K562 (cell line): ENCODE measurements around the gene CEP85L.

Experiments
- HNRNPLL ChIP-seq: fragments of 200-400 bp; formaldehyde crosslinking; IDR thresholded peaks from 2 replicates; pipeline ENCODE4 v1.6.1; 2017; ENCODE audit warnings: low read length, low read depth, mild to moderate bottlenecking; ENCODE audit not compliant: poor library complexity, severe bottlenecking
- NFIC ChIP-seq: fragments of 450-650 bp; IDR thresholded peaks from 2 replicates; pipeline ENCODE4 v1.6.1; 2017; ENCODE audit warnings: mild to moderate bottlenecking, inconsistent platforms
- ZBTB7A ChIP-seq: IDR thresholded peaks from 2 replicates; pipeline ENCODE4 v1.6.1; 2011; ENCODE audit warnings: low read depth, mild to moderate bottlenecking, low read length, moderate library complexity, borderline replicate concordance; ENCODE audit not compliant: control insufficient read depth
- ZNF282 ChIP-seq: sonication (generic); formaldehyde crosslinking; IDR thresholded peaks from 2 replicates; pipeline ENCODE4 v1.8.1; 2023; ENCODE audit warnings: missing genetic modification reagents
- TF ChIP-seq, protein P1 (sequence below): fragments of 200-800 bp; sonication (Bioruptor generic); IDR thresholded peaks from 2 replicates; pipeline ENCODE4 v1.6.1; 2016; ENCODE audit warnings: missing genetic modification characterization, missing compliant biosample characterization

DNA sequence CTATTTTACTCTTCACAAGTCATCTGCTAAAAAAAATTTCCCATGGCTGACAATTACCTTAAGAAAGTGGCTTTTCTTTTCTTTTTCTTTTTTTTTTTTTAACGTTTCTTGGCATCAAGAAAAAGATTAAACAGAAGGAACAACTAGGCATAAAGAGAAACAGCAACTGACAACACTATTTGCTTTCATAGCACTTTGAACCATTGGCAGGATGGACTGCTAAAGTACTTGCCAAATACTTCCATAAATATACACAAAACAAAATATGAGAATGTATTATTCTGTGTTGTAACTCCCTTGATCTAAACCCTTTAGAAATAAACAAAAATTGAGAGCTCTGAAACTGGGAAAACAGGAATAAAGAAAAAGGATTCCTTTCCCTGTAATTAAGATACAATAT is 123.3 kb downstream of the CEP85L start:
- TF ChIP-seq NFIC (no peak), ZBTB7A (no peak), ZNF282 (CRISPR knock-in tag) (no peak), HNRNPLL (no peak)
- TF ChIP-seq, protein P1, sequence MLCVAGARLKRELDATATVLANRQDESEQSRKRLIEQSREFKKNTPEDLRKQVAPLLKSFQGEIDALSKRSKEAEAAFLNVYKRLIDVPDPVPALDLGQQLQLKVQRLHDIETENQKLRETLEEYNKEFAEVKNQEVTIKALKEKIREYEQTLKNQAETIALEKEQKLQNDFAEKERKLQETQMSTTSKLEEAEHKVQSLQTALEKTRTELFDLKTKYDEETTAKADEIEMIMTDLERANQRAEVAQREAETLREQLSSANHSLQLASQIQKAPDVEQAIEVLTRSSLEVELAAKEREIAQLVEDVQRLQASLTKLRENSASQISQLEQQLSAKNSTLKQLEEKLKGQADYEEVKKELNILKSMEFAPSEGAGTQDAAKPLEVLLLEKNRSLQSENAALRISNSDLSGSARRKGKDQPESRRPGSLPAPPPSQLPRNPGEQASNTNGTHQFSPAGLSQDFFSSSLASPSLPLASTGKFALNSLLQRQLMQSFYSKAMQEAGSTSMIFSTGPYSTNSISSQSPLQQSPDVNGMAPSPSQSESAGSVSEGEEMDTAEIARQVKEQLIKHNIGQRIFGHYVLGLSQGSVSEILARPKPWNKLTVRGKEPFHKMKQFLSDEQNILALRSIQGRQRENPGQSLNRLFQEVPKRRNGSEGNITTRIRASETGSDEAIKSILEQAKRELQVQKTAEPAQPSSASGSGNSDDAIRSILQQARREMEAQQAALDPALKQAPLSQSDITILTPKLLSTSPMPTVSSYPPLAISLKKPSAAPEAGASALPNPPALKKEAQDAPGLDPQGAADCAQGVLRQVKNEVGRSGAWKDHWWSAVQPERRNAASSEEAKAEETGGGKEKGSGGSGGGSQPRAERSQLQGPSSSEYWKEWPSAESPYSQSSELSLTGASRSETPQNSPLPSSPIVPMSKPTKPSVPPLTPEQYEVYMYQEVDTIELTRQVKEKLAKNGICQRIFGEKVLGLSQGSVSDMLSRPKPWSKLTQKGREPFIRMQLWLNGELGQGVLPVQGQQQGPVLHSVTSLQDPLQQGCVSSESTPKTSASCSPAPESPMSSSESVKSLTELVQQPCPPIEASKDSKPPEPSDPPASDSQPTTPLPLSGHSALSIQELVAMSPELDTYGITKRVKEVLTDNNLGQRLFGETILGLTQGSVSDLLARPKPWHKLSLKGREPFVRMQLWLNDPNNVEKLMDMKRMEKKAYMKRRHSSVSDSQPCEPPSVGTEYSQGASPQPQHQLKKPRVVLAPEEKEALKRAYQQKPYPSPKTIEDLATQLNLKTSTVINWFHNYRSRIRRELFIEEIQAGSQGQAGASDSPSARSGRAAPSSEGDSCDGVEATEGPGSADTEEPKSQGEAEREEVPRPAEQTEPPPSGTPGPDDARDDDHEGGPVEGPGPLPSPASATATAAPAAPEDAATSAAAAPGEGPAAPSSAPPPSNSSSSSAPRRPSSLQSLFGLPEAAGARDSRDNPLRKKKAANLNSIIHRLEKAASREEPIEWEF (CRISPR knock-in tag): no peak
